Fibroblast of skin of left quadriceps (primary cell): ENCODE results near the gene PTPRE.
"Not testable (repeated sequence)": the region's sequence is repeated elsewhere in the genome, so short reads cannot be mapped to it uniquely, and the experiment has no call there.

ENCODE experiments used
- DNase-seq, 2 experiments: peaks; one replicate each; pipeline ENCODE4 v3.0.0-alpha.2; 2013; ENCODE audit warnings: low read depth in 2 of 2

The PTPRE gene

DNA sequence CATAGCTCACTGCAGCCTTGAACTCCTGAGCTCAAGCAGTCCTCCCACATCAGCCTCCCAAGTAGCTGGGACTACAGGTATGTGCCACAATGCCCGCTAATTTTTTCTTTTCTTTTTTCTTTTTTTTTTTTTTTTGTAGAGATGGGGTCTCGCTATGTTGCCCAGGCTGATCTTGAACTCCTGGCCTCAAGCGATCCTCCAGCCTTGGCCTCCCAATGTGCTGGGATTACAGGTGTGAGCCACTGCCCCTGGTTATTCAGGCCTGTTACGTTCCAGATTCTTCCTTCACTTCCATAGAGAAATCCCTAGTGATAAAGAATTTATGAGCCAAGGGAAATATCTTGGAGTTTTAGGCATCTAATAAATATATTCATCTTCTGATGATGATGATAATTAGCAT is 187.7 kb downstream of the PTPRE start:
- DNase-seq, result not testable (repeated sequence)

- DNase-seq, result no peak
Observed at GRCh38 chr10:128095027-128095752, 188.3 kb downstream of the PTPRE start.

GRCh38 chr10:128095753-128096469 is 189.0 kb downstream of the PTPRE start:
- no peak for DNase-seq

DNA sequence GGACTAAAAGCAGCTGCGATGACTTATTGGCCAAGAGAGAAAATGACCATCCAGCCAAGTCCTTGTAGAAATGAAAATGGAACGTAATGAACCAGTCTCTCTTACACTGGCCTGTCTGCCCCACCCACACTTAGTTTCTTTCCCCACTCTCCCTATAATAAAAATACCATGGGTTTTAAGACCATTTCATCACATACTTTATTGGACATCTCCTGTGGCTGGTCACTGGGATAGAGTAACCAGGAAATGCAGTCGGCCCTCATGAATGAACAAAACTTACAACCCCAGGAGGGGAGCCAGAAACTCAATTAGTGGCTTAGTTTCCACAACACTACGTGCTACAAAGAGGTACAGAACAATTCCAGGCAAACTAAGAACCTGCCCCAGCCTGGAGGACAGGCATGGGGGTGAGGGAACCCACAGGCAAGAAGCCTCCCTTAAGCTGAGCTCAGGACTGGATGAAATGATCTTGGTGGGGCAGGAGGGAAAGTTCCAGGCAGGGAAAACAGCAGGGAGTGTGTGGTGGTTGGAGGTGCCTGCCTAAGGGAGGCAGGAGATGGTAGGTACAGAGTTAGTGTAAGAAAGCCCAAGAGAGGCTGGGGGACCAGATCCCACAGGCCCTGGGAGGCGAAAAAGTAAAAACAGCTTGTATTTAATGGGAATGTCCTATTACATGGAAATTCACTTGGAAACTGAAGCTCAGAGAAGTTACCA is 189.7 kb downstream of the PTPRE start:
- no peak for DNase-seq

DNA sequence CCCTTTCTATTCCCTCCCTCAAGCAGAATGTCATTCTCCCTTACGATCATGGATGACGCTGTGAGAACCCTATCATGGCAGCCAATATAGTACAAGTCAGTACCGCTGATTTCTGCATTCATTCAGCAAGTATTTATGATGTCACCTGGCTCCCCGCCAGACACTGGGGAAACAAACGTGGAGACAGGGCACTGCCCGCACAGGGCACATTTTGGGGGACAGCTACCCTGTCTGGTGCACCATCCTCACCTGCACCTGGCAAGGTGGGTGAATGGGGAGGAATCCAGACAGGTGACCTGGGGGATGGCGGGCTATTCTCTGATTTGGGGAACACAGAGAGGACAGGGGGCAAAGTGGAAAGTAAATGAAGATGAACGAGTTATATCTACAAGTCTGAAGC is 190.9 kb downstream of the PTPRE start:
- DNase-seq, result no peak

DNA sequence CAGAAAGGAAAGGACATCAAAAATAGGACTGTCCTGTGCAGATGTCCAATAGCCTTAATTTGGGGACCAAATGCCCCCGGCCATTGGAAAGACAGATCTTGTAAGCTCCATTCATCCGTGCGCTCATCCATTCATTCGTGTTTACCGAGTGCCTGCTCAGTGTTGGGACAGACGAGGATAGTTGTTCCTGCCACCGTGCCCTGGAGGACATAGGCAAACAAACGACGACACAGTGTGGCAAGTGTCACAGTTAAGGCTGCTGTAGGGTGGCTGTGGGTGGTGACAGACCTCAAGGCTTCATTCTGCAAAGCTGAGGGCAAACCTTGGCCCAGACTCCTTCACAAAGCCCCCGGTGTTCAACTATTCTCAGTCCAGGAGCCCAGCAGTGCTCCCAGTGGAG is 191.7 kb downstream of the PTPRE start:
- no peak for DNase-seq

- no peak for DNase-seq
Observed at GRCh38 chr10:128099901-128100300, 193.0 kb downstream of the PTPRE start.

- DNase-seq, result no peak
Observed at GRCh38 chr10:128101901-128102300, 195.0 kb downstream of the PTPRE start.

- no peak for DNase-seq
Observed at GRCh38 chr10:128102480-128103228, 195.8 kb downstream of the PTPRE start.

GRCh38 chr10:128103229-128103714 is 196.4 kb downstream of the PTPRE start:
- DNase-seq, result no peak

GRCh38 chr10:128105383-128105782 is 198.5 kb downstream of the PTPRE start:
- no peak for DNase-seq

- no peak for DNase-seq
Observed at GRCh38 chr10:128109707-128110106, 202.8 kb downstream of the PTPRE start.

DNA sequence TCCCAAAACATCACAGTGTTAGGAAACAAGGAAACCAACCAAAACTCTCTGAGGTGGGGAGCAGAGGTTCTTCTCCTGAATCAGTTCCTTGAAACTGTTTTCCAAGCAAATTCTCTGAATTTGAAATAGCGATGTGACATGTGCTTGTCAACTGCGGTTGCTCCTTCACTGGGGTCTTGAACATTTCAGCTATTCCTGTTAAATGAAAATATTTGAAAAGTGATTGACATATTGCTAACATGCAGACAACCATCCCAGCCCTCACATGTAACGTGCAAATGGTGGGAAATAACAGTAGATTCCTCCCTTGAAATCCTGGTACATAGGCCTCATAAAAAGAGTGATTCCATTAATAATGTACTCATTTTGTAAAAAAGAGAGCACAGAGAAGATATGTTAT is 203.4 kb downstream of the PTPRE start:
- no peak for DNase-seq

GRCh38 chr10:128111696-128112095 is 204.8 kb downstream of the PTPRE start:
- DNase-seq, result no peak

DNA sequence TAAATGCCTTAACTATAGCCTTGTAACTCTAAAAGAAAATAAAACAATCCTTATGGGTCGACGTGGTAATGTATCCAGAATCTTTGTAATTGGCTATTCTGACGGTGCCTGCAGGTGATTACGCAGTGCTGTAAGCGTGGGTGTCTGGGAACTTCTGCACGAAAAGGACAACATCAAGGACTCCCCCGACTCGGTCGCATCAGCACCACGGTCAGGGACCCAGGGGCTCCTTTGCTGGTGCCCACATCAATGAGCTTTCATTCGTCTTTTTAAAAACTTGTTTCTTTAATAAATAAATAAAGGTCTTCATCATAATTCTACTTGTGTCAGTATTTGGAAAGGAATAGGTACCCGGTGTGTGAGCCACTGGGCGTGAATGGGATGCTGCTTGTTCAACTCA is 206.1 kb downstream of the PTPRE start:
- DNase-seq, result no peak

- no peak for DNase-seq
Observed at GRCh38 chr10:128114901-128115300, 208.0 kb downstream of the PTPRE start.

- no peak for DNase-seq
Observed at GRCh38 chr10:128115356-128115755, 208.5 kb downstream of the PTPRE start.

- DNase-seq, result no peak
Observed at GRCh38 chr10:128116187-128116586, 209.3 kb downstream of the PTPRE start.

- DNase-seq, result no peak
Observed at GRCh38 chr10:128116851-128117615, 210.1 kb downstream of the PTPRE start.

DNA sequence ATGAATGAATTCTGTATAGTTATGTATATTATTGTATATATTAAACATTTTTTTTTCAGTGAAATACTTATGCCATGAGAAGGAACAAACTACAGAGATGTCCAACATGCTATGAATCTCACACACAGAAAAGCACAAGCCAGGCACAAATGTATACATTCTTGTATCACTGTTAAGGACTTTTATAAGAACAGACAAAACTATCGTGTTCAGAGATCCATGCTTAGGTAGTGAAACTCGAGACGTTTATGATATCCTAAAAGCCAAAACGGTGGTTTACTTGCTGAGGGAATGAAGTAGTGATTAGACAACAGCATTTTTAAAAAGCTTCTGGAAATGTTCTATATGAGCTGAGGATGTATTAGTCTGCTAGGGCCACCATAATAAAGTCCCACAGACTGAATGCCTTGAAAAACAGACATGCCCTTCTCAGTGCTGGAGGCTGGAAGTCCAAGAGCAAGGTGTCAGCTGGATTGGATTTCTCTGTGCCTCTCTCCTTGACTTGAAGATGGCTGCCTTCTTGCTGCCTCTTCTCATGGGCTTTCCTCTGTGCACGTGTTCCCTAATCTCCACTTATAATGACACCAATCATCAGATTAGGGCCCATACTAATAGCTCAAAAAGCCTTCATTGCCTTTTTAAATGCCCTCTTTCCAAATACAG is 215.0 kb downstream of the PTPRE start:
- no peak for DNase-seq

GRCh38 chr10:128122931-128123330 is 216.0 kb downstream of the PTPRE start:
- no peak for DNase-seq
